ENCODE results near the gene NACC2.

The NACC2 gene

GRCh38 chr9:135993765-135994500 lies 101.2 kb downstream of the NACC2 start:
- H3K4me3 ChIP-seq (IDR thresholded peaks at IDR 0.05; ENCODE audit: insufficient read depth, low read depth, low read length), result no peak overlapping the region
- no peaks in the 10 kb centered on the region for H3K36me3 ChIP-seq (ENCODE audit: insufficient read depth)
- H3K4me2 ChIP-seq, result no peak overlapping the region
- no peak overlapping the region for H3K9ac ChIP-seq
- no peaks in the 10 kb centered on the region for H3K79me2 ChIP-seq (ENCODE audit: insufficient read depth, low read depth)
- TF ChIP-seq, protein P1, sequence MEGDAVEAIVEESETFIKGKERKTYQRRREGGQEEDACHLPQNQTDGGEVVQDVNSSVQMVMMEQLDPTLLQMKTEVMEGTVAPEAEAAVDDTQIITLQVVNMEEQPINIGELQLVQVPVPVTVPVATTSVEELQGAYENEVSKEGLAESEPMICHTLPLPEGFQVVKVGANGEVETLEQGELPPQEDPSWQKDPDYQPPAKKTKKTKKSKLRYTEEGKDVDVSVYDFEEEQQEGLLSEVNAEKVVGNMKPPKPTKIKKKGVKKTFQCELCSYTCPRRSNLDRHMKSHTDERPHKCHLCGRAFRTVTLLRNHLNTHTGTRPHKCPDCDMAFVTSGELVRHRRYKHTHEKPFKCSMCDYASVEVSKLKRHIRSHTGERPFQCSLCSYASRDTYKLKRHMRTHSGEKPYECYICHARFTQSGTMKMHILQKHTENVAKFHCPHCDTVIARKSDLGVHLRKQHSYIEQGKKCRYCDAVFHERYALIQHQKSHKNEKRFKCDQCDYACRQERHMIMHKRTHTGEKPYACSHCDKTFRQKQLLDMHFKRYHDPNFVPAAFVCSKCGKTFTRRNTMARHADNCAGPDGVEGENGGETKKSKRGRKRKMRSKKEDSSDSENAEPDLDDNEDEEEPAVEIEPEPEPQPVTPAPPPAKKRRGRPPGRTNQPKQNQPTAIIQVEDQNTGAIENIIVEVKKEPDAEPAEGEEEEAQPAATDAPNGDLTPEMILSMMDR (conservative IDR thresholded peaks at IDR 0.05; ENCODE audit: low read depth, low read length), result no peak
- no peak overlapping the region for H2AFZ ChIP-seq (ENCODE audit: low read depth)
- H3K27me3 ChIP-seq (ENCODE audit: insufficient read depth, low read depth), result peaks cover 68% of the 10 kb centered on the region
- H3K4me1 ChIP-seq (ENCODE audit: low read depth, poor library complexity, severe bottlenecking), result no peaks in the 10 kb centered on the region
- no peak overlapping the region for H3K27ac ChIP-seq
- no peaks in the 10 kb centered on the region for H4K20me1 ChIP-seq (ENCODE audit: insufficient read depth)

- no peak overlapping the region for H3K27ac ChIP-seq
- H2AFZ ChIP-seq (ENCODE audit: low read depth), result no peak overlapping the region
- TF ChIP-seq, protein P1 (conservative IDR thresholded peaks at IDR 0.05; ENCODE audit: low read depth, low read length), result no peak
- no peaks in the 10 kb centered on the region for H3K4me1 ChIP-seq (ENCODE audit: low read depth, poor library complexity, severe bottlenecking)
- H3K27me3 ChIP-seq (ENCODE audit: insufficient read depth, low read depth), result peaks cover 71% of the 10 kb centered on the region
- H3K9ac ChIP-seq, result no peak overlapping the region
- H4K20me1 ChIP-seq (ENCODE audit: insufficient read depth), result no peaks in the 10 kb centered on the region
- no peak overlapping the region for H3K4me3 ChIP-seq (IDR thresholded peaks at IDR 0.05; ENCODE audit: insufficient read depth, low read depth, low read length)
- H3K79me2 ChIP-seq (ENCODE audit: insufficient read depth, low read depth), result no peaks in the 10 kb centered on the region
- no peak overlapping the region for H3K4me2 ChIP-seq
- no peaks in the 10 kb centered on the region for H3K36me3 ChIP-seq (ENCODE audit: insufficient read depth)
These were observed 101.7 kb downstream of the NACC2 start for GRCh38 chr9:135993409-135993742.

- Histone ChIP-seq H3K27ac (no peak overlapping the region), H3K4me2 (no peak overlapping the region), H3K79me2 (ENCODE audit: insufficient read depth, low read depth) (no peaks in the 10 kb centered on the region), H3K27me3 (ENCODE audit: insufficient read depth, low read depth) (peaks cover 71% of the 10 kb centered on the region), H2AFZ (ENCODE audit: low read depth) (no peak overlapping the region; the same call in 1 of the 2 replicates), H3K36me3 (ENCODE audit: insufficient read depth) (no peaks in the 10 kb centered on the region), H4K20me1 (ENCODE audit: insufficient read depth) (no peaks in the 10 kb centered on the region), H3K4me3 (IDR thresholded peaks at IDR 0.05; ENCODE audit: insufficient read depth, low read depth, low read length) (no peak overlapping the region), H3K4me1 (ENCODE audit: low read depth, poor library complexity, severe bottlenecking) (no peaks in the 10 kb centered on the region), H3K9ac (no peak overlapping the region)
- TF ChIP-seq, protein P1 (conservative IDR thresholded peaks at IDR 0.05; ENCODE audit: low read depth, low read length), result no peak
These were observed 102.3 kb downstream of the NACC2 start for GRCh38 chr9:135992486-135993408.

DNA sequence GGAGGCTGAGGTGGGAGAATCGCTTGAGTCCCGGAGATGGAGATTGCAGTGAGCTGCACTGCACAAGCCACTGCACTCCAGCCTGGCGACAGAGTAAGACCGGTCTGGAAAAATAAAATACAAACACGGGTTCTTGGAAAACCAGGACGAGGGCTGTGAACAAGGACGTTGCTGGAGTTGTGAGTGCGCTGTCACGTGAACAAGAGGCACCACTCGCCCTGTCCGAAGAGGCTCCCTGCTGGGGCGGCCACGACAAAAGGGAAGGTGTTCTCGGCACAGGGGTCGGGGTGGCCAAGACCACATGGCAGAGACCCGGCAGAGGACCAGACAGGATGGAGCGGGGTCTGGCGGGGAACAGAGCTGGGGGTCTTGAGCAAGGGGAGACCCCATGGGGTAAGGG lies 103.3 kb downstream of the NACC2 start:
- H3K4me2 ChIP-seq, result no peak overlapping the region
- no peak overlapping the region for H3K9ac ChIP-seq
- no peak overlapping the region for H3K27ac ChIP-seq
- no peaks in the 10 kb centered on the region for H3K79me2 ChIP-seq (ENCODE audit: insufficient read depth, low read depth)
- peaks cover 72% of the 10 kb centered on the region for H3K27me3 ChIP-seq (ENCODE audit: insufficient read depth, low read depth)
- no peak overlapping the region for H3K4me3 ChIP-seq (IDR thresholded peaks at IDR 0.05; ENCODE audit: insufficient read depth, low read depth, low read length)
- H3K4me1 ChIP-seq (ENCODE audit: low read depth, poor library complexity, severe bottlenecking), result no peaks in the 10 kb centered on the region
- H3K36me3 ChIP-seq (ENCODE audit: insufficient read depth), result no peaks in the 10 kb centered on the region
- TF ChIP-seq, protein P1 (conservative IDR thresholded peaks at IDR 0.05; ENCODE audit: low read depth, low read length), result no peak
- no peak overlapping the region for H2AFZ ChIP-seq (ENCODE audit: low read depth)
- H4K20me1 ChIP-seq (ENCODE audit: insufficient read depth), result no peaks in the 10 kb centered on the region

All from KMS-11 (cell line).